DOHH2 (cell line): ENCODE measurements around the gene EDC3.

Experiments
- CTCF ChIP-seq: fragments of 200-600 bp; sonication (generic); IDR thresholded peaks from one replicate; pipeline ENCODE4 v1.5.1; 2014; ENCODE audit warnings: antibody characterized with exemption, mild to moderate bottlenecking, low read depth, low read length; ENCODE audit not compliant: poor library complexity, severe bottlenecking
- EZH2phosphoT487 ChIP-seq: fragments of 200-600 bp; sonication (generic); IDR thresholded peaks from 2 replicates; pipeline ENCODE4 v1.6.1; 2017; ENCODE audit warnings: borderline replicate concordance, mild to moderate bottlenecking, antibody characterized with exemption, low read length, moderate library complexity, mixed read lengths

GRCh38 chr15:74646480-74646879 is 49.3 kb downstream of the EDC3 start:
- TF ChIP-seq CTCF (no peak), EZH2phosphoT487 (no peak)
